Measurements from ENCODE around the gene CYP27B1.

DNA sequence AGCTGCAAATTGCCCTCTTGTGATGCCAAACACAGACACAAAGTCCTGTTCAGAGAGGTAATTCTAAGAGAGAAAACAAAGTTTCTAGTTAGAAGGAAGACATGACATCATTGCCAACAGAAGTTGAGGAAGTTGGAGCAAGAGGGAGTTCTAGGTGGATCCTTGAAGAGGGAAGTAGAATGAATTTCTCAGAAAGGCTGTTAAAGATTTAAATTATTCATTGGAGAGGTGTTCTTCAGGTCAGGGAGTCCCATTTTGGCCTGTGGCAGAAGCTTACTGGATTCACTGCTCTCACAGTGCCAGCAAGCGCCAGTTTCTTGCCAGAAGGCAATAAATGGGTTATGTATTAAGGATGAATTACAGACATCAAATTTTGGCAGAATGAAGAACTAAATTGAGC lies 31.1 kb upstream of the CYP27B1 start:
- TF ChIP-seq, protein P1, sequence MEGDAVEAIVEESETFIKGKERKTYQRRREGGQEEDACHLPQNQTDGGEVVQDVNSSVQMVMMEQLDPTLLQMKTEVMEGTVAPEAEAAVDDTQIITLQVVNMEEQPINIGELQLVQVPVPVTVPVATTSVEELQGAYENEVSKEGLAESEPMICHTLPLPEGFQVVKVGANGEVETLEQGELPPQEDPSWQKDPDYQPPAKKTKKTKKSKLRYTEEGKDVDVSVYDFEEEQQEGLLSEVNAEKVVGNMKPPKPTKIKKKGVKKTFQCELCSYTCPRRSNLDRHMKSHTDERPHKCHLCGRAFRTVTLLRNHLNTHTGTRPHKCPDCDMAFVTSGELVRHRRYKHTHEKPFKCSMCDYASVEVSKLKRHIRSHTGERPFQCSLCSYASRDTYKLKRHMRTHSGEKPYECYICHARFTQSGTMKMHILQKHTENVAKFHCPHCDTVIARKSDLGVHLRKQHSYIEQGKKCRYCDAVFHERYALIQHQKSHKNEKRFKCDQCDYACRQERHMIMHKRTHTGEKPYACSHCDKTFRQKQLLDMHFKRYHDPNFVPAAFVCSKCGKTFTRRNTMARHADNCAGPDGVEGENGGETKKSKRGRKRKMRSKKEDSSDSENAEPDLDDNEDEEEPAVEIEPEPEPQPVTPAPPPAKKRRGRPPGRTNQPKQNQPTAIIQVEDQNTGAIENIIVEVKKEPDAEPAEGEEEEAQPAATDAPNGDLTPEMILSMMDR (IDR thresholded peaks at IDR 0.05; ENCODE audit: insufficient read depth, low read length, poor library complexity, severe bottlenecking) = no peak
- TF ChIP-seq EZH2phosphoT487 (conservative IDR thresholded peaks at IDR 0.05; ENCODE audit: low read length) = no peak

Data from SU-DHL-6 (cell line).